ENCODE data around the gene DEPDC5.

DEPDC5 gene

DNA sequence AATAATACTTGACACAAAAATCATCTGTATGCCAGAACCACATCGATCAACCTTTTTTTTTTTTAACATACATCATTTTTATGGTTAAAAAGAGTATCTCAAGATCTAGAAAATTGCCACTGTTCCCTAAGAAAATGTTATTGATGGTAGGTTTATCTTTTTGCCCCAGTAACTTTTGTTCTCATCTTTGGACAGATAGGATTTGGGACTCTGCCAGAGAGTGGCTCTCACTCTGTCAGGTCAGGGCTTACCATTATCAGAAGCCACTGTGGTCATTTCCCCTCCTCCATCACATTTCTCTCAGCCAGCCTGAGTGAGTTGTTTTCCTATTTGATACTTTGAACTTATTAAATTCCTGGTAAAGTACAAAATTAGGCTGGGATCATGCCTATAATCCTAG lies 142.7 kb downstream of the DEPDC5 start:
- DNase-seq (ENCODE audit: low spot score) = no peak

DNA sequence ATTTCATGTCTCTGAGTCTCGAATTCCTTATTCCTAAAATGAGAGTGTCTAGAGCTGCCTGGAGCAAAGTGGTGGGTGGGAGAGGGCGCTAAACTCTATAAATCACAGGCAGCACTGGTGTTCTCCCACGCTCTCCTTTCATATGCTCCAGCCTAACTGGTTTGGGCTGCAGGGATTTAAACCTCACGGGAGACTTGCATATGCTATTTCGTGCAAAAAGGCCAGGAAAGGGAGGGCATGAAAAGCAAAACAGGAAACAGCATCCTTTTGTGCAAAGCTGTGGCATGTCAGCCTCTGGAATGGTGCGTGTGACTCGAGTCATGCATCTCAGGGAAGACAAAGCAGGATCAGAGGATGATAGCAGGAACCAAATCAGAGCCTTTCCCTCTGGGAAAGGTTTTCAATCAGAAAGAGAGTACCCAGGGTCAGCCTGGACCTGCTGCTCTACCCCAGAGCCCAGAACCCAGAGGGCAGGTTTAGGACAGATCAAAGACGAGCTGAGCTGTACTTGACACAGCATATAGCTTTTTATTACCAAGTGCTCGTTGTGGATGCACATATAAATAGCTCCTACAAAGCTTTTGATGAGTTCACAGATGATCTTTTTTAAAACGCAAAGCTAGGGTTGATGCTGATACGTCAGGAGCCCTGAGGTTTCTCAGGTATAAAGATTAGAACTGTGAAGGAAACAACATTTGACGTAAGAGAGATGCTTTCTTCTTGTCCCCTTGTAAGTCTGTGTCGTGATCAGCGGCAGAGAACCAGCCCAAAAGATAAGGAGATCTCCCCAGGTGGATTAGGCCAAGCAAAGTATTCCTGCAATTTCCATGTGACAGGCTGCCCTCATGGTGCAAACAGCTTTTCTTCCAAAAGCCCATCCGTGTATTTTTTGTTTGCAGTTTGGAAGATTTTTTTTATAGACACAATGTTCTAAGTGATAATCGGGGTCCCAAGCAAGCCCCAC lies 144.3 kb downstream of the DEPDC5 start:
- DNase-seq (ENCODE audit: low spot score) = no peak

DNA sequence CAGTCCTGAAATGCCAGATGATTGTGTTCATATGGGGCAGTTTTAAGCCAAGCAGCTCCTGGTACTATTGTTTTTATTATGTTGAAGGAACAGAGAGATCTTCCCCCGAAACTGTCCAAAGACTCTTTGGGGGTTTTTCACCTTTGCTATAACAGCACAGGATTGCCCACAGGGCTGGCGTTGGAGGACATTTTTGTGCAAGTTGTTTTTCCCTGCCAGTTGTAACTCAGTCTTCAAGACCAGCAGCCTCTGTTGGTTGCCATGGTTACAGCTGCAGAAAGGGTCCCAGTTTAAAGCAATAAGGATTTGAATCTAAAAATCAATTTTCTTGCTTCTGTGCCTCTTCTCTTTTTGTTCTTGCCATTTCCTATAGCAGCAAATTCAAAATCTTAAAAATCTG lies 145.1 kb downstream of the DEPDC5 start:
- DNase-seq (ENCODE audit: low spot score) = no peak

DNA sequence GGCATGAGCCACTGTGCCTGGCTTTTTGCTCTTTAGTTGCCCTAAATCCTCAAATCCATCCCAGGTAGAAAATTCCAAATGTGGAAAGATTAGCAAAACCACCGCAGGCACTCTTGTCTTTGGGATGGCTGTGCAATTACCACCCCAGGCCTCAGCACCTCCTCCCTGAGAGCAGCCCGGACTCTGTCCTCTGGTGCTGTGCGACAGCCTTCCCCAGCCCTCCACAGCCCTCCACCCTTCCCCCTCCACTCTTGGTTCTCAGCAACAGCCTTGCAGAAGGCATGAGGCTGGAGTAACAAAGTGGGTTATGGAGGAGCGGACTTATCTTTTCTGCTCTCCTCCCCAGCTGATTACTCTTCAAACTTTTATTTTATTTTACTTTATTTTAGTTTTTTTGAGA lies 145.8 kb downstream of the DEPDC5 start:
- no peak for DNase-seq (ENCODE audit: low spot score)

DNA sequence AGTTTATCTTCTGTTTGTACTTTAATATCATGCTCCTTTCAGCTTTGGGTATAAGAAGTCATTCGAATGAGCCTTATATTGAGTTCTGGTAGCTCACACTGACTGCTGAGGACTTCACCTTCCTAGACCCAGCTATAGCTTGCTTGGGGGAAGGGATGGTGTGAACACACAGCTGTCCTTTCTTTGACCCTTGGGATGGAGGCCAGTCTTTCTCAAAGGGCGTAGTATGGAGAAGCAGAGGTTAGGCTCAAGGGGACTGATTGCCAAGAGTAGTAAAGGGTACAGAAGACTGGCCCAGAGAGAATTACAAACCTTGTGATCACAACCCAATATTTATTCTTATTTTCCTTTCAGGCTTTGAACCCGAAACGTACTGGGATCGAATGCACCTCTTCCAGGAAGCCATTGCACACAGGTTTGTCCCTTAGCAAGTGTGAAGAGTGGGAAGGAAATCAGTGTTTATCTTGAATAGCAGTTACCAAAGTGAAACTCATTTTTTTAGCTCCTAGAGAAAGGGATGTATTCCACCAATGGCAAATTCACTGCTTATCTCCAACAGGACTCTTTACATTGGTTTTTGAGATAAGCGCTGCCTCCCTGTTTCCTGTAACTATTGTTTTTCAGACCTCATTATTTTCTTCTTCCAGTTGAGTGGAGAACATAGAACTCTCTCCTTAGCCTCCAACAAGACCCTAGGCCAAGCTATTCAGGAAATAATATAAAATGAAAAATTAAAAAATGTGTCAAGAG lies 147.7 kb downstream of the DEPDC5 start:
- DNase-seq (ENCODE audit: low spot score) = no peak

DNA sequence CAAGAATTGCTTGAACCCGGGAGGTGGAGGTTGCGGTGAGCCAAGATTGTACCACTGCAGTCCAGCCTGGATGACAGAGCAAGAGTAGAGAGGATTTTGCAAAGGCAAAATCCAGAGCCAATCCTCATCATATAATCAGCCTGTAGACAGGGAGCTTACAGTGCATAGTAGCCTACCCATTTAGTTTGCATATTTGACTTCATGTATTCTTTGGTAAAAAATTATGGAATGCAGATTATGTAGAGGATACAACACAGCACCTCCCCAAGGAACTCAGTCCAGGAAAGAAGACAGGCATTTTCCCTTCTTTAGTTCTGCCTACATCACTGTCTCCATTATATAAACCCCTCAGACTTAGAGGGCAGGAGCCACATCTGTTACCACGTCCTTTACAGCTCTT lies 150.8 kb downstream of the DEPDC5 start:
- DNase-seq (ENCODE audit: low spot score) = no peak

DNA sequence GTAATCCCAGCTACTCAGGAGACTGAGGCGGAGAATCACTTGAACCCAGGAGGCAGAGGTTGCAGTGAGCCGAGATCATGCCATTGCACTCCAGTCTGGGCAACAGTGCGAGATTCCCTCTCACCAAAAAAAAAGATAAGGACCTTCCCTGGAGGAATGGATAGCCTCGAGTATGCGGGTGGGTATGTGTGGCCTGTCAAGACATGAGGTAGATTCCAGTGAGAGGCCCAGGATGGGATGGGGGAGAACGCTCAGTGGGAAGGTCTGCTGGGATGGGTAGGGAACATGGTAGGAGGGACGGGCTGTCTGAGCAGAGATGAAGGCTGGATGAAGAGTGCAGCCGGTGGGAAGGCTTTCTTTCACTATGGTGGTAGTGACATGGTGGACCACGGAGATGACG lies 151.5 kb downstream of the DEPDC5 start:
- DNase-seq (ENCODE audit: low spot score) = no peak

DNA sequence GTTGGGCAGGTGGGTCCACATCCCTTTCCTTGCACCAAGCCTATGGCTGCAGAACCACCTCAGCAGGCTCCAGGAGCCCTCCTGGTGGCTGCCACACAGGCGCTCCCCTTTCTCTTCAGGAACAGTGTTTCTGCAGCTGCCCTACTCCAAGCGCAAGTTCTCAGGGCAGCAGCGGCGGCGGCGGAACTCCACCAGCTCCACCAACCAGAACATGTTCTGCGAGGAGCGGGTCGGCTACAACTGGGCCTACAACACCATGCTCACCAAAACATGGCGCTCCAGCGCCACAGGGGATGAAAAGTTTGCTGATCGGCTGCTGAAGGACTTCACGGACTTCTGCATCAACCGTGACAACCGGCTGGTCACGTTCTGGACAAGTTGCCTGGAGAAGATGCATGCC lies 152.3 kb downstream of the DEPDC5 start:
- DNase-seq (ENCODE audit: low spot score) = no peak

DNA sequence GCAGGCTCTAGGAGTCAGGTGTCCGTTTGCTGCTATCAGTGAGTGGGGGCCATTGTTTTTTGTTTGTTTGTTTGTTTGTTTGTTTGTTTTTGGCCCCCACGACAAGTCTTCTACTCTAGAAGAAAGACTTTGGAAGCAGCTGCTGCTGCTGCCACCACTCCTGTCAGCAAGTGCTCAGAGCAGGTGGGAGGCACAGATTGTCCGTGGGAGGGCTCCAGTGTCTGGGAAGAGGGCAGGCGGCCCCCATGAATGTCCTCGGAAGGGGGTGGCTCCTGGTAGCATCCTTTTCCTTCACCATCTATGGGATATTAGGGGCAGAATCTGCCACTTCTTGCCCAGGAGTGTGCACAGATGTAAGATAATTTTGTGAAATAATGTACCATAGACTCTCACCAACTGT lies 152.8 kb downstream of the DEPDC5 start:
- no peak for DNase-seq (ENCODE audit: low spot score)

DNA sequence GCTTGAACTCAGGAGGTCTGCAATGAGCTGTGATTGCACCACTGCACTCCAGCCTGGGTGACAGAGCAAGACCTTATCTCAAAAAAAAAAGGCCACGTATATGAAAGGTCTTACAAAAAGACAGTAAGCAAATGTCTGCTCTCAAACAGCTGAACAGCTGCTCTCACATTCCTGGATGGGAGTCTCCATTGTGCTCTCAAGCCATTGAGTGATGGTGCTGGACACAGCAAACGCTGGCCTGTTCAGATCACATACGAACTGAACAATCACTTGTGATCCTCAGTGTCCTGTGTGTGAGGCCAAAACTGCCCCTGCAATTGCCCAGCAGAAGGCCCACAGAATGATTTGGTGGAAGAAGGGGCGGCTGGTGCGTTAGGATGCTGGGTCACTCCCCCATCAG lies 156.2 kb downstream of the DEPDC5 start:
- DNase-seq (ENCODE audit: low spot score) = no peak

DNA sequence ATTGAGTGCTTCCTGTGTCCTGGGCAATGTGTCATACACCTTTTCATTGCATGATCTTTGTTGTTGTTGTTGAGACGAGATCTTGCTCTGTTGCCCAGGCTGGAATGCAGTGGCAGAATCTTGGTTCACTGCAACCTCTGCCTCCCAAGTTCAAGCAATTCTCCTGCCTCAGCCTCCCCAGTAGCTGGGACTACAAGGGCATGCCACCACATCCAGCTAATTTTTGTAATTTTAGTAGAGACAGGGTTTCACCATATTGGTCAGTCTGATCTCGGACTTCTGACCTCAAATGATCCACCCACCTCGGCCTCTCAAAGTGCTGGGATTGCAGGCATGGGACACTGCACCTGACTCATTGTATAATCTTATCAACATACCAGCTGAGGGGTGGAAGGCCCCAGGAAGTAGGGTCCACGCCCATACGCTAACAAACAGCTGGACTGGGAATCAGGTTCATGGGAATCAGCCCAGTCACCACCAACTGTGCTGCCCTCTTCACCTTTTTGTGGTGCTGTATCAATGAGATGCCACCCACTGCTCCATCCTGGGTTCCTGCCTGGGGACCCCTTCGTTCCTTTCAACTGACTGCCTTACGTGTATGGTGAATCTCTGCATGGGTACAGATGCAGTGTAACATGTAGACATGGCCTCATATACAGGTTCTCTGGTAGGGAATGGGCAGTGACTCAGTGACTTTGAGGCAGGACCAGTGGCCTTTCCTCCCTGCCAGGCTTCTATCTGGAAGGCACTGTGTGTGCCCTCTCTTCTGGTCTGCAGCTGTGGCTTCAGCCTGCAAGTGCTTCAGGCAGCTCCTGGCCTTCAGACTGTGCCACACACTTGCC lies 158.0 kb downstream of the DEPDC5 start:
- no peak for DNase-seq (ENCODE audit: low spot score)

DNA sequence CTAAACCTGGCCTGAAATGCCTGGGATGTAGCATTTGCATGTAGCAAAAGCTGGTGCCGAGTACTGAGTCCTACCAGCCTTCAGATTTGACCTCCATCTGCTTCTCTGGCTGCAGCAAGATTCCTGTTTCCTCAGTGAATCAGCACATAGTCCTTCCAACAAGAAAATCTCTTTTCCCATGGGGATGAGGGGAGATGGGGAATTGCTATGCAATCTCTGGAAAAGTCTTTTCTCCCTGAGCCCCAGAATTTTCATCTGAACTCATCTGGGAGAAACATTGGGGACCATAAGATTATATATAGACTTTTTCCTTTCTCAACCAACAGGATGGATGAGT lies 158.6 kb downstream of the DEPDC5 start:
- DNase-seq (ENCODE audit: low spot score) = peak; percentile 52

DNA sequence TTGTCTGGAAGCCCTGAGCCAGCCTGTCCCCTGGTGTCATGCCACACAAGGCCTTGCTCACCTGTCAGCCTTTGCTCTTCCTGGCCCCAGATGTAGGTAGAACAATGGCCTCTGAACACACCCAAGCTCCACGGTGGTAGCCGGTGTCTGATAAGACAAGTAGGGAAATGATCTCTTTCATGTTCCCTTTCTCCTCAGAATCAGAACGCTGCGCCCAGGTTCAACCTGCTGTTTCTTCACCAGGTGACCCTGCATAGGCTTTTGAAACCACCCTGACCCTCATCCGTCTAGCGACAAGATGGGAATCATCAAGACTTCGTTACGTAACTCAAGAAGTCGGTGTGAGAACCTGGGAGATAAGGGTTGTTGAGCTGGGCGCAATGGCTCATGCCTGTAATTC lies 161.8 kb downstream of the DEPDC5 start:
- DNase-seq (ENCODE audit: low spot score) = no peak

DNA sequence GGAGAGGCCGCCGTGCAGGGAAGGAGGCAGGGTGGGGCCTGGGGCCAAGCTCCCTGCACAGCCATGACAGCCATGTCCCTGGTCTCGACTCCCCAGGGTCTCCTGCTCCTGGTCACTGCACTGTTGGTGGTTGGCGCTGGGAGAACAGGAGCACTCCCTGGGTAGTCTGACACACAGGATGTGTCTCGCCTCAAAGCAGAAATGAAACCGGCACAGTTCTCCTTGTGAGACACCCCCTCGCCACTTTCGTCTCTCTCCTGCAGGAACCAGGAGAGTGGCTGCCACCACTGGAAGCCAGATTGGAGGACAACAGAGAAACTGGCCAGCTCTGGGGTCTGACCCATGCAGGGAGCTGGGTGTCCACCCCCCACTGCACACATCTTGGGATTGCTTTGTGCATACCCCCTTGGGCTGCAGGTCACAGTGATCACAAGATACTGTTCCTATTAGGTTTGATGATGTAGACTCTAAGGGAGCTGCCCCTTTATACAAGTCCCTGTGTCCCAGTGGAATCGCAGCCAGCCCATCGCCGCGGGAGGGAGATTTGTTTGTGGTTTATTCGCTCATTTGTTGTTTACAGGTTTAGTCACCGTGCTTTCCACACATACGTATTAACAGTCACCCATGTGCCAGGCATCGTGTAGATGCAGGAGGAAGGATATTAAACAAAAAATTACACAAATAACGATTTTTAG lies 163.6 kb downstream of the DEPDC5 start:
- DNase-seq (ENCODE audit: low spot score) = no peak

DNA sequence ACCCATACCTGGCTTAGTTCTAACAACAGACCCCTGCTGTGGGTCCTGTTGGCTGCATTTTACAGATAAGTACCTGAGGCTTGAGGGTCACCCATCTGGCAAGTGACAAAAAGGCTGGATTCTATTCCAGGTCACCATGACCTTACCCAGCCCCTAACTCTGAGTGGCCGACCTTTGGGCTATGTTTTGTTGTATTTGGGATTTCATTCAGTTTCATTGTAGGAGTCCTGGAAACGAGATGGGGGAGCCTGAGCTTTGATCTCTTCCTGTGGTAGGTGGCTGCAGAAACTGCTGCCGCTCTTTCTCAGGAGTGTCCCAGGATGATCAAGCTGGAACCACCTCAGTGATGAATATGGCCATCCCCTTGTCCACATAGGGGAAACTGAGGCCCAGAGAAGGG lies 165.9 kb downstream of the DEPDC5 start:
- DNase-seq (ENCODE audit: low spot score) = no peak

DNA sequence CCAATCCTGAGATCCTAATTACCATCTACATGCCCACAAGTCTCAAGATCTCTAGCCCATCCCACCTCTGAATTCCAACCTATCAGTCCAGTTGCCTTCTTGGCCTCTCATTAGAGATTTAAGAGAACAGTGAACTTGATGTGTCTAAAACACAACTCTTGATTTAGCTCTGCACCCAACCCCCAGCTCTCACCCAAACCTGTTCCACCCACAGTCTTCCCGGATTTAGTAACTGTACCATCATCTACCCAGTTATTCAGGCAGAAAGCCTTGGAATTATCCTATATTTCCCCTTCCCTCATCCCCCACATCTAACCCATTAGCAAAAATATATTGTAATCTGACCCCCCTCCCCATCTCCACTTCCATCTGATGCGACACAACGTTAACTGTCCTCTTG lies 166.5 kb downstream of the DEPDC5 start:
- DNase-seq (ENCODE audit: low spot score) = no peak

DNA sequence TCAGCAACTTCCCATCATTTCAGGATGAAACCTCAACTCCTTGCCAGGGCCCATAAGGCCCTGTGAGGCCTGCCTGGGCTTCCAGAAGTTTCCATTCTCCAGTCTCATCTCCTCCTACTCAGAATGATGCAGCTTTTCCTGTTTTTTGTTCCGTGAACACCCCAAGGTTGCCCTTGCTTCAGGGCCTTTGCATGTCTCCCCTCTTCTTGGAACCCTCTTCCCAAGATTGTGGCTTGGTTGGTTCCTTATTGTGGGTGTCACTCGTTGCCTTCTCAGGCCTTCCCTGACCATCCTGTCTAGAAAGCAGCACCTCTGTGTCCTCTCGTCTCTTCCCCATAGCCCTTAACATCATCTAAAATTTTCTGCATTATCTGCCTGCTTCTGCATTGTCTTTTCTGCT lies 167.3 kb downstream of the DEPDC5 start:
- DNase-seq (ENCODE audit: low spot score) = no peak

DNA sequence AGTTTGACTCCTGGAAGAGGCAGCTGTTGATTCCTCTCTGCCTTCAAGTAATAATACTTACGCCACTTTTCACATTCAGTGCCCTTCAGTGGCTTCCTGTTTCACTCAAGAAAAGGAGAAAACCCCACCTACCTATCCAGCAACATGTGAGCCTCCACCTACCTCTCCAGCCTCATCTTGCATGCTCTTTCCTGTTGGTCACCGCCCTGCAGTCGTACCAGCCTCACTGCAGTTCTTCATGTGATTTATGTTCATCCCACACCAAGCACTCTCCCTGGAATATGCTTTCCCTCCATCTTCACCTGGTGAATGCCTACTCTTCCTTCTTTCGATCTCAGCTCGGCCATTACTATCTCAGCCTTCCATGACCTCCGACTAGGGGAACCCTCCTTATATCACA lies 168.7 kb downstream of the DEPDC5 start:
- DNase-seq (ENCODE audit: low spot score) = no peak

DNA sequence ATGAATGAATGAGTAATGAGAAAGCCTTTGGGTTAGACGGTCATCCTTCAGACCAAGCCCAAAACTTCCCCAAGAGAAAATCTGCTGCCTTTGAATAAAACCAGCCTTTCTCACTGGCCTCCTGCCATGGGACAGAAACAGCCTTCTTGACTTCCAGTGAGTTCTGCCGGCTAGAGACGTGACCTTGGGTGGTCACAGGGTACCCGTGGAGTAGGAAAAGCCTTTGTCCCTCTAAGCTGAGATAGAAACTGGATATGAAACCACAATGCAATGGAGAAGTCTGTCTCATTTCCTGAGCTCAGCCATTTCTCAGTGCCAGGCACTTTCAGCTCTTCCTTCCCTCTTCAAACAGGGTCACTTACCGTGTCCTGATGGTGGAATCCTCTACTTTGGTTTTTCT lies 169.3 kb downstream of the DEPDC5 start:
- DNase-seq (ENCODE audit: low spot score) = no peak

DNA sequence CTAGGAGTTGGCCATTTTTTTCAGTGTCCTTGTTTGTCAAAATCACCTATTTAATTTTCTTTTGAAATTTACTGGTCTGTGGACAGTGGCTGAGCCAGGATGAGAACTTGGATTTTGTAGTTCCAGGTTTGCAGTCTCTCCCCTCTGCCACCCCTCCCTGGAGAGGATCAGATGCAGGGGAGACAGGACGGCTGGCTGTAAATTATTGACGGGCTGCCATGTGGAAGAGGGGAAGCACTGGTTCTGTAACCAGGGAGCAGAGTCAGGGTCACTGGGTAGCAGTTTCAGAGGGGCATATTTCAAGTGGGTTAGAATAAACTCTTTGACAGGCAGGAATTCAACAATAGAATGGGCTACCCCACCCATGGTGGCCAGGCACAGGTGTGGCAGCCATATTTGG lies 169.9 kb downstream of the DEPDC5 start:
- DNase-seq (ENCODE audit: low spot score) = no peak

DNA sequence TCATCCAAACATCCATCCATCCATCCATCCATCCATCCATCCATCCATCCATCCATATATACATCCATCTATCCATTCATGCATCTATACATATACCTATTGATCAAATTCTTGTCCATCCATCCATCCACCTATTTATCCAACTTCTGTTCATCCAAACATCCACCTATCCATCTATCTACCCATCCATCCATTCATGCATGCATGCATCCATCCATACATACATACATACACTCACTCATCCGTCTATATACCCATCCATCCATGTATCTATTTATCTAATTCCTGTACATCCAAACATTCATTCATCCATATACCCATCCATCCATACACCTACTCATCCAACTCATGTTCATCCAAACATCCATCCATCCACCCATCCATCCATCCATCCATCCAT lies 171.2 kb downstream of the DEPDC5 start:
- DNase-seq (ENCODE audit: low spot score) = no peak

DNA sequence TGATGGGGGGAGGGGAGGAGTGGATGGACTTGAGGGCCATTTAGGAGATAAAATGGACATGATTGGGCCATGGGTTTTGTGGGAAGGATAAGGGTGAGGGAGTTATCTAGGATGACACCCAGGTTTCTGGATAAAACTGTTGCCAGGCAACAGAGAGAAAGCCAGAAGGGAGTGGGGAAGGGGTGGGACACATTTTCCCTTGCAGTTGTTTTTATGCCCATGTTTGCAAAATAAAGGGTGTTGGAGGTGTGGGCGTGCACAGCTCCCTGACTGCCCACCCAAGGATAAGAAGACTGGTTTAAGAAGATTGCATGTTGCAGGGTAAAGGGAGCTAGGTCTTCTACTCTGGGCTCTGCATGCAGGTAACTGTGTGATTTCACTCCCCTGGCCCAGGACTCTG lies 172.2 kb downstream of the DEPDC5 start:
- DNase-seq (ENCODE audit: low spot score) = no peak

Measured in GM03348 (cell line).